ENCODE data around the gene TCTN3.
"Not testable (repeated sequence)": the region's sequence is repeated elsewhere in the genome, so short reads cannot be mapped to it uniquely, and the experiment has no call there.

Gene TCTN3

GRCh38 chr10:95693668-95694534 lies at the start of gene TCTN3:
Gene TCTN3, minus strand, starts transcription at chr10:95693927. Its CDS starts 28 bp downstream, at chr10:95693899.
- FAIRE-seq = peak; percentile 90

GRCh38 chr10:95742962-95743535 lies 49.3 kb upstream of the TCTN3 start:
- FAIRE-seq = no peak
- DNase-seq (ENCODE audit: low spot score) = no peak

More at GRCh38 chr10:95693668-95694534, at the start of gene TCTN3:
- peak; percentile 99 for DNase-seq (ENCODE audit: low spot score)

- FAIRE-seq (no peak), DNase-seq (ENCODE audit: low spot score) (no peak)
Measured at GRCh38 chr10:95742485-95742884, 48.8 kb upstream of the TCTN3 start.

GRCh38 chr10:95741807-95742467 lies 48.2 kb upstream of the TCTN3 start:
- DNase-seq (ENCODE audit: low spot score) (no peak), FAIRE-seq (no peak)

GRCh38 chr10:95739056-95739455 lies 45.3 kb upstream of the TCTN3 start:
- DNase-seq (ENCODE audit: low spot score) (no peak), FAIRE-seq (no peak)

GRCh38 chr10:95732907-95733306 lies 39.2 kb upstream of the TCTN3 start:
- FAIRE-seq; DNase-seq (ENCODE audit: low spot score): not testable (repeated sequence)

- no peak for DNase-seq (ENCODE audit: low spot score)
Measured at GRCh38 chr10:95730233-95730632, 36.5 kb upstream of the TCTN3 start.

GRCh38 chr10:95729323-95730055 lies 35.8 kb upstream of the TCTN3 start:
- FAIRE-seq (no peak), DNase-seq (ENCODE audit: low spot score) (no peak)

More at GRCh38 chr10:95730233-95730632, 36.5 kb upstream of the TCTN3 start:
- no peak for FAIRE-seq

GRCh38 chr10:95728526-95728925 lies 34.8 kb upstream of the TCTN3 start:
- FAIRE-seq (no peak), DNase-seq (ENCODE audit: low spot score) (no peak)

- not testable (repeated sequence) for FAIRE-seq; DNase-seq (ENCODE audit: low spot score)
Measured at GRCh38 chr10:95722496-95722895, 28.8 kb upstream of the TCTN3 start.

- DNase-seq (ENCODE audit: low spot score); FAIRE-seq: not testable (repeated sequence)
Measured at GRCh38 chr10:95720745-95721144, 27.0 kb upstream of the TCTN3 start.

GRCh38 chr10:95716866-95717265 lies 23.1 kb upstream of the TCTN3 start:
- FAIRE-seq = no peak
- DNase-seq (ENCODE audit: low spot score) = no peak

- DNase-seq (ENCODE audit: low spot score) = no peak
- no peak for FAIRE-seq
Measured at GRCh38 chr10:95716466-95716865, 22.7 kb upstream of the TCTN3 start.

GRCh38 chr10:95711492-95711891 lies 17.8 kb upstream of the TCTN3 start:
- FAIRE-seq = no peak

GRCh38 chr10:95706990-95707389 lies 13.3 kb upstream of the TCTN3 start:
- FAIRE-seq = no peak
- no peak for DNase-seq (ENCODE audit: low spot score)

More at GRCh38 chr10:95711492-95711891, 17.8 kb upstream of the TCTN3 start:
- DNase-seq (ENCODE audit: low spot score) = no peak

GRCh38 chr10:95706573-95706972 lies 12.8 kb upstream of the TCTN3 start:
- DNase-seq (ENCODE audit: low spot score) (no peak), FAIRE-seq (no peak)

GRCh38 chr10:95698415-95698814 lies 4.7 kb upstream of the TCTN3 start:
- no peak for DNase-seq (ENCODE audit: low spot score)
- no peak for FAIRE-seq

GRCh38 chr10:95697429-95697828 lies 3.7 kb upstream of the TCTN3 start:
- FAIRE-seq (no peak), DNase-seq (ENCODE audit: low spot score) (no peak)

GRCh38 chr10:95694665-95695064 lies 938 bp upstream of the TCTN3 start:
- DNase-seq (ENCODE audit: low spot score) (no peak), FAIRE-seq (no peak)

GRCh38 chr10:95693071-95693667 lies 558 bp downstream of the TCTN3 start:
- DNase-seq (ENCODE audit: low spot score) (peak; percentile 4), FAIRE-seq (no peak)

- DNase-seq (ENCODE audit: low spot score) = no peak
- FAIRE-seq = no peak
Measured at GRCh38 chr10:95691281-95691680, 2.4 kb downstream of the TCTN3 start.
